Measurements from ENCODE around the gene GRAMD2A. TPM values are rescaled to one million over a fixed set of nuclear protein-coding genes. Genes with fewer than 3 reads are reported as not detected.

The GRAMD2A gene
- total RNA-seq, 1 experiment from 2014 or later = 1.3 TPM

- Mint-ChIP-seq H3K4me3 (no peak overlapping the region), H3K36me3 (ENCODE audit: insufficient read depth in 1 of 3, low read depth in 3 of 3) (peaks cover 45 to 96% (median 95%) of the 10 kb centered on the region in 3 experiments; a peak in 6 of 7 replicates), H3K9me3 (no peaks in the 10 kb centered on the region), H3K4me1 (peaks cover 1 to 7% of the 10 kb centered on the region in 2 experiments; a peak in 3 of 4 replicates), H3K27ac (no peak overlapping the region), H3K27me3 (ENCODE audit: low read depth) (no peaks in the 10 kb centered on the region)
- Histone ChIP-seq H3K79me1 (ENCODE audit: insufficient read depth, low read depth, low read length, poor library complexity, severe bottlenecking) (peaks cover 12% of the 10 kb centered on the region), H3T11ph (ENCODE audit: low read length) (no peak overlapping the region), H2BK15ac (ENCODE audit: low read depth, low read length) (no peak overlapping the region), H3K14ac (ENCODE audit: insufficient read depth, low read length) (no peak overlapping the region), H3K27ac (ENCODE audit: insufficient read length, low read depth, low read length) (no peak overlapping the region), H3K4ac (ENCODE audit: low read depth, low read length) (no peak overlapping the region), H4K8ac (replicated peaks; ENCODE audit: insufficient read length, low read depth, low read length) (no peak overlapping the region), H2BK120ac (ENCODE audit: low read depth, low read length, poor library complexity, severe bottlenecking) (no peak overlapping the region), H3K27me3 (ENCODE audit: insufficient read depth, low read length) (no peaks in the 10 kb centered on the region), H3K4me2 (ENCODE audit: insufficient read depth, insufficient read length, low read length) (no peak overlapping the region), H4K20me1 (ENCODE audit: control insufficient read depth, insufficient read depth, insufficient read length) (no peaks in the 10 kb centered on the region), H3K9ac (ENCODE audit: extremely low read depth, insufficient read length, low read length) (no peak overlapping the region), H4K5ac (ENCODE audit: insufficient read length, low read depth, low read length) (no peak overlapping the region), H2BK20ac (ENCODE audit: low read depth, low read length, poor library complexity, severe bottlenecking) (no peak overlapping the region), H3K79me2 (ENCODE audit: insufficient read depth, low read length) (peaks cover 6% of the 10 kb centered on the region), H3K18ac (ENCODE audit: insufficient read length, low read depth, low read length) (no peak overlapping the region), H3K56ac (ENCODE audit: insufficient read length, low read depth, low read length) (no peak overlapping the region), H2AK5ac (ENCODE audit: insufficient read length, low read length) (no peak overlapping the region), H3K4me1 (ENCODE audit: insufficient read depth, low read length) (no peaks in the 10 kb centered on the region), H2AFZ (ENCODE audit: low read length) (no peak overlapping the region), H3K9me3 (ENCODE audit: control insufficient read depth, low read depth, low read length) (no peaks in the 10 kb centered on the region), H2BK12ac (ENCODE audit: insufficient read length, low read depth, low read length) (no peak overlapping the region), H4K91ac (ENCODE audit: insufficient read length, low read depth, low read length) (no peak overlapping the region), H3K23me2 (ENCODE audit: insufficient read length, low read depth, low read length, poor library complexity, severe bottlenecking) (no peaks in the 10 kb centered on the region), H3K23ac (ENCODE audit: insufficient read length, low read depth, low read length) (no peak overlapping the region), H2BK5ac (ENCODE audit: insufficient read length, low read length) (no peak overlapping the region)
- WGBS (ENCODE audit: extremely low coverage, insufficient read length, low lambda C conversion rate) = no CpG with 5 or more reads among the region's 1 CpG
- TF ChIP-seq CTCF (conservative IDR thresholded peaks at IDR 0.05) = no peak
- DNase-seq = no peak
These were observed 18.5 kb upstream of the GRAMD2A start for GRCh38 chr15:72216079-72216478.
